Measurements from ENCODE around the gene GTF2I. TPM values are rescaled to one million over a fixed set of nuclear protein-coding genes. Genes with fewer than 3 reads are reported as not detected.
"Not testable (repeated sequence)": the region's sequence is repeated elsewhere in the genome, so short reads cannot be mapped to it uniquely, and the experiment has no call there.

GTF2I gene
- total and polyA plus RNA-seq, 4 experiments from 2014 or later = 20.5 to 156 (median 110) TPM

DNA sequence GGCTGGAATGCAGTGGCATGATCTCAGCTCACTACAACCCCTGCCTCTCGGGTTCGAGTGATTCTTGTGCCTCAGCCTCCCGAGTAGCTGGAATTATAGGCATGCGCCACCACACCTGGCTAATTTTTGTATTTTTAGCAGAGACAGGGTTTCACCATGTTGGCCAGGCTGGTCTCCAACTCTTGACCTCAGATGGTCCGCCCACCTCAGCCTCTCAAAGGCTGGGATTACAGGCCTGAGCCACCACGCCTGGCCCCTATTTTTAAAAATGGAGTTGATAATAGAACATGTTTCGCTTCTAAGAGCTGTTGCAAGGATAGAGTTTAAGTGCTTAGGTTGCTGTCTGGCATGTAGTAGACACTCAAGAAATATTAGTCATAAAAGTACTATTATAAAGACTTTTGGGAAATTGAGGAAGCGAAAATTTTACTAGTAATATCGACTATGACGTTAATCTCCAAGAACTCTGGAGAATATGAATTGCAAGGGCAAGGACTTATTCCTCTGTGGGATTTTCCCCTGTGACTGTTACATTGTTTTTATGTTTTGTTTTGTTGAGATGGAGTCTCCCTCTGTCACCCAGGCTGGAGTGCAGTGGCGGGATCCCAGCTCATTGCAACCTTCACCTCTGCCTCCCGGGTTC, 7.9 kb downstream of the GTF2I start:
- peaks cover 29 to 63% (median 47%) of the 10 kb centered on the region in 4 donors for H3K4me1 Mint-ChIP-seq
- peaks cover 19% of the 10 kb centered on the region for H3K4me1 ChIP-seq (ENCODE audit: insufficient read depth, low read length)
- no peaks in the 10 kb centered on the region for H3K9me3 ChIP-seq (ENCODE audit: control insufficient read depth in 1 of 2, low read length in 2 of 2)
- intact Hi-C loops (cut with micrococcal nuclease) = no loop called here
- no peak overlapping the region for H3K27ac ChIP-seq (ENCODE audit: low read depth, low read length)
- H3K4me3 ChIP-seq (ENCODE audit: low read length in 2 of 2) = no peak overlapping the region
- no peaks in the 10 kb centered on the region for H3K9me3 Mint-ChIP-seq
- POLR2A ChIA-PET (ENCODE audit: partially characterized antibody) = no interaction called here
- no peak overlapping the region for H3K4me3 Mint-ChIP-seq
- no peaks in the 10 kb centered on the region for H3K27me3 ChIP-seq (ENCODE audit: insufficient read depth, low read length)
- H3K36me3 ChIP-seq (ENCODE audit: insufficient read depth, low read length) = no peaks in the 10 kb centered on the region
- no peak for DNase-seq
- no peaks in the 10 kb centered on the region for H3K27me3 Mint-ChIP-seq
- CTCF ChIA-PET (ENCODE audit: partially characterized antibody) = no interaction called here
- peak overlapping the region in 1 of 7 donors; percentile 68 for H3K27ac Mint-ChIP-seq
- H3K36me3 Mint-ChIP-seq = peaks cover 8 to 36% of the 10 kb centered on the region in 2 donors

DNA sequence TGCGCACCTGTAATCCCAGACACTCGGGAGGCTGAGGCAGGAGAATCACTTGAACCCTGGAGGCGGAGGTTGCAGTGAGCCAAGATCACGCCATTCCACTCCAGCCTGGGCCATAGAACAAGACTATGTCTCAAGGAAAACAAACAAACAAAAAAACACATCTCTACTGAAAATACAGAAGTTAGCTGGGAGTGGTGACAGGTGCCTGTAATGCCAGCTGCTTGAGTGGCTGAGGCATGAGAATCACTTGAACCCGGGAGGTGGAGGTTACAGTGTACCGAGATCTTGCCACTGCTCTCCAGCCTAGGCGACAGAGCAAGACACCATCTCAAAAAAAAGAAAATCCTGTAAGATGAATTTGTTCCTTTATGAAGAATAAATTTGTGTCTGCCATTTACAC, 9.5 kb downstream of the GTF2I start:
- H3K27me3 ChIP-seq (ENCODE audit: insufficient read depth, low read length); H3K4me3 Mint-ChIP-seq; H3K9me3 ChIP-seq (ENCODE audit: control insufficient read depth in 1 of 2, low read length in 2 of 2); H3K4me3 ChIP-seq (ENCODE audit: low read length in 2 of 2); intact Hi-C loops (cut with micrococcal nuclease); POLR2A ChIA-PET (ENCODE audit: partially characterized antibody); DNase-seq; CTCF ChIA-PET (ENCODE audit: partially characterized antibody); H3K27me3 Mint-ChIP-seq; H3K36me3 ChIP-seq (ENCODE audit: insufficient read depth, low read length); H3K9me3 Mint-ChIP-seq; H3K27ac ChIP-seq (ENCODE audit: low read depth, low read length): not testable (repeated sequence)
- peaks cover 8 to 27% of the 10 kb centered on the region in 2 donors for H3K36me3 Mint-ChIP-seq
- H3K27ac Mint-ChIP-seq = peak overlapping the region in 3 of 7 donors; percentile 8 to 62 (median 42)
- H3K4me1 Mint-ChIP-seq = peaks cover 23 to 55% (median 38%) of the 10 kb centered on the region in 4 donors
- H3K4me1 ChIP-seq (ENCODE audit: insufficient read depth, low read length) = peaks cover 14% of the 10 kb centered on the region

DNA sequence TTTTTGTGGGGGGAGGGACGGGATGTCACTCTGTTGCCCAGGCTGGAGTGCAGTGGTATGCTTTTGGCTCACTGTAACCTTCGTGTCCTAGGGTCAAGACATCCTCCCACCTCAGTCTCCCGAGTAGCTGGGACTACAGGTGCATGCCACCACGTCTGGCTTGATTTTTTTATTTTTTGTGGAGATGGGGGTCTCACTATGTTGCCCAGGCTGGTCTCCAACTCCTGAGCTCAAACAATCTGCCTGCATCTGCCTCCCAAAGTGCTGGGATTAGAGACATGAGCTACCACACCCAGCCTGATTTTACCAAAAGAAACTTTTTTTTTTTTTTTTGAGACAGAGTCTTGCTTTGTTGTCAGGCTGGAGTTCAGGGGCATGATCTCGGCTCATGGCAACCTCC, 10.0 kb downstream of the GTF2I start:
- H3K9me3 ChIP-seq (ENCODE audit: control insufficient read depth in 1 of 2, low read length in 2 of 2); DNase-seq; H3K4me3 Mint-ChIP-seq; intact Hi-C loops (cut with micrococcal nuclease); H3K27ac ChIP-seq (ENCODE audit: low read depth, low read length); H3K36me3 ChIP-seq (ENCODE audit: insufficient read depth, low read length); H3K27me3 Mint-ChIP-seq; H3K27me3 ChIP-seq (ENCODE audit: insufficient read depth, low read length); CTCF ChIA-PET (ENCODE audit: partially characterized antibody); H3K9me3 Mint-ChIP-seq; POLR2A ChIA-PET (ENCODE audit: partially characterized antibody); H3K4me3 ChIP-seq (ENCODE audit: low read length in 2 of 2): not testable (repeated sequence)
- peaks cover 17% of the 10 kb centered on the region for H3K4me1 ChIP-seq (ENCODE audit: insufficient read depth, low read length)
- Mint-ChIP-seq H3K27ac (peak overlapping the region in 2 of 7 donors; percentile 42 to 62), H3K4me1 (peaks cover 23 to 58% (median 37%) of the 10 kb centered on the region in 4 donors), H3K36me3 (peaks cover 8 to 27% of the 10 kb centered on the region in 2 donors)

DNA sequence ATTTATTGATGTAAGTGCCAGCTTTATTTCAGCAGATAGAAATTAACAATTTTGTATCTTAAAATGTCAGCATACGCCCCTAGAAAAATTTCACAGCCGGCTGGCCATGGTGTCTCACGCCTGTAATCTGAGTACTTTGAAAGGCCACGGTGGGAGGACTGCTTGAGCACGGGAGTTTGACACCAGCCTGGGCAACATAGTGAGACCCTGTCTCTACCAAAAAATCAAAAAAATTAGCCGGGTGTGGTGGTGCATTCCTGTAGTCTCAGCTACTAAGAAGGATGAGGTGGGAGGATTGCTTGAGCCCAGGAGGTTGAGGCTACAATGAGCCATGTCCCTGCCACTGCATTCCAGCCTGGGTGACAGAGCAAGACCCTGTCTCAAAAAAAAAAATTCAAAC, 14.1 kb downstream of the GTF2I start:
- Histone ChIP-seq H3K9me3 (ENCODE audit: control insufficient read depth in 1 of 2, low read length in 2 of 2) (no peaks in the 10 kb centered on the region), H3K4me1 (ENCODE audit: insufficient read depth, low read length) (peaks cover 21% of the 10 kb centered on the region), H3K27me3 (ENCODE audit: insufficient read depth, low read length) (no peaks in the 10 kb centered on the region), H3K4me3 (ENCODE audit: low read length in 2 of 2) (no peak overlapping the region), H3K27ac (ENCODE audit: low read depth, low read length) (no peak overlapping the region), H3K36me3 (ENCODE audit: insufficient read depth, low read length) (no peaks in the 10 kb centered on the region)
- Mint-ChIP-seq H3K36me3 (peaks cover 5 to 14% of the 10 kb centered on the region in 2 donors), H3K9me3 (no peaks in the 10 kb centered on the region), H3K4me1 (peaks cover 14 to 51% (median 29%) of the 10 kb centered on the region in 4 donors), H3K27ac (peak overlapping the region in 4 of 7 donors; percentile 17 to 78 (median 48)), H3K27me3 (no peaks in the 10 kb centered on the region), H3K4me3 (no peak overlapping the region)
- intact Hi-C loops (cut with micrococcal nuclease) = no loop called here
- ChIA-PET CTCF (ENCODE audit: partially characterized antibody) (no interaction called here), POLR2A (ENCODE audit: partially characterized antibody) (interaction anchor here (0.5 kb wide), 1 partner anchor 1201 kb away, joined by 3 read pairs; no protein-coding TSS in a partner anchor)
- DNase-seq = no peak

DNA sequence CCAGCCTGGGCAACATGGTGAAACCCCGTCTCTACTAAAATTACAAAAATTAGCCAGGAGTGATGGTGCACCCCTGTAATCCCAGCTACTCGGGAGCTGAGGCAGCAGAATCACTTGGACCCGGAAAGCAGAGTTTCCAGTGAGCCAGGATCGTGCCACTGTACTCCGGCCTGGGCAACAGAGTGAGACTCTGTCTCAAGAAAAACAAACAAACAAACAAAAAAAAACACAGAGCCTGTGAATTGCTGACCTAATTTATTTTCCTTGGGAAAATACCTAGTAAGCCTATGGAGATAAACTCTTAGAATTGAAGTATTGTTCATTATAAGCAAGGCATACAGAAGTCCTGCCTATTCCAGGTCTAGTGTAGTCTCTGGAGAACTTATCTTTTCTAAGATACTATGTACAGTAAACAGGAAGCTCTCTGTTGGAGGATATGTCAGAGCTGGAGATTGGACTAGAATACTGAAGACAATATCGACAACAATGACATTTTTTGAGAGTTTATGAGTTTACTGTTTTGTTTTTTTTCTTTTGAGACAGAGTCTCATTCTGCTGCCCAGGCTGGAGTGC, 14.9 kb downstream of the GTF2I start:
- Histone ChIP-seq H3K36me3 (ENCODE audit: insufficient read depth, low read length) (no peaks in the 10 kb centered on the region), H3K9me3 (ENCODE audit: control insufficient read depth in 1 of 2, low read length in 2 of 2) (no peaks in the 10 kb centered on the region), H3K27me3 (ENCODE audit: insufficient read depth, low read length) (no peaks in the 10 kb centered on the region), H3K4me1 (ENCODE audit: insufficient read depth, low read length) (peaks cover 27% of the 10 kb centered on the region), H3K4me3 (ENCODE audit: low read length in 2 of 2) (no peak overlapping the region), H3K27ac (ENCODE audit: low read depth, low read length) (no peak overlapping the region)
- intact Hi-C loops (cut with micrococcal nuclease) = no loop called here
- H3K4me3 Mint-ChIP-seq = no peak overlapping the region
- H3K9me3 Mint-ChIP-seq = no peaks in the 10 kb centered on the region
- H3K27me3 Mint-ChIP-seq = no peaks in the 10 kb centered on the region
- POLR2A ChIA-PET (ENCODE audit: partially characterized antibody) = interaction anchor here (0.6 kb wide), 1 partner anchor 32 kb away, joined by 5 read pairs; no protein-coding TSS in a partner anchor
- CTCF ChIA-PET (ENCODE audit: partially characterized antibody) = no interaction called here
- peak overlapping the region in 1 of 7 donors; percentile 64 for H3K27ac Mint-ChIP-seq
- H3K4me1 Mint-ChIP-seq = peaks cover 13 to 46% (median 29%) of the 10 kb centered on the region in 4 donors
- DNase-seq = no peak
- peaks cover under 1 to 14% of the 10 kb centered on the region in 2 donors for H3K36me3 Mint-ChIP-seq

DNA sequence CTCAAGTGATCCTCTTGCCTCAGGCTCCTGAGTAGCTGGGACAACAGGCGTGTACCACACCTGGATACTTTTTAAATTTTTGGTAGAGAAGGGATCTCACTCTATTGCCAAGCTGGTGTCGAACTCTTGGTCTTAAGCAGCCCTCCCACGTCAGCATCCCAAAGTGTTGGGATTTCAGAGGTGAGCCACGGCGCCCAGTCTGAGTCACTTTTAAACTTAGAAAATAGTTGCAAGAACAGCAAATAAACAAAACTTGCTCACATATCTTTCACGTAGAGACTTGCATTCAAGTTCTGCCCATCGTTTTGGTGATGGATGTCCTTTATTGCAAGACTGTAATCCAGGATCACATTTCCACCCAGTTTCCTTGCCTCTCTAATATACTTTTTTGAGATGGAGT, 16.6 kb downstream of the GTF2I start:
- H3K9me3 Mint-ChIP-seq = no peaks in the 10 kb centered on the region
- H3K36me3 Mint-ChIP-seq = peaks cover 3 to 19% of the 10 kb centered on the region in 2 donors
- H3K27ac Mint-ChIP-seq = no peak overlapping the region
- no peak overlapping the region for H3K27ac ChIP-seq (ENCODE audit: low read depth, low read length)
- POLR2A ChIA-PET (ENCODE audit: partially characterized antibody) = no interaction called here
- no peak overlapping the region for H3K4me3 ChIP-seq (ENCODE audit: low read length in 2 of 2)
- no peak for DNase-seq
- peaks cover 25% of the 10 kb centered on the region for H3K4me1 ChIP-seq (ENCODE audit: insufficient read depth, low read length)
- peaks cover 13 to 40% (median 27%) of the 10 kb centered on the region in 4 donors for H3K4me1 Mint-ChIP-seq
- H3K4me3 Mint-ChIP-seq = no peak overlapping the region
- H3K27me3 ChIP-seq (ENCODE audit: insufficient read depth, low read length) = no peaks in the 10 kb centered on the region
- H3K27me3 Mint-ChIP-seq = no peaks in the 10 kb centered on the region
- intact Hi-C loops (cut with micrococcal nuclease) = no loop called here
- no peaks in the 10 kb centered on the region for H3K9me3 ChIP-seq (ENCODE audit: control insufficient read depth in 1 of 2, low read length in 2 of 2)
- CTCF ChIA-PET (ENCODE audit: partially characterized antibody) = interaction anchor here (0.7 kb wide), 1 partner anchor 84 kb away, joined by 4 read pairs; no protein-coding TSS in a partner anchor
- no peaks in the 10 kb centered on the region for H3K36me3 ChIP-seq (ENCODE audit: insufficient read depth, low read length)

DNA sequence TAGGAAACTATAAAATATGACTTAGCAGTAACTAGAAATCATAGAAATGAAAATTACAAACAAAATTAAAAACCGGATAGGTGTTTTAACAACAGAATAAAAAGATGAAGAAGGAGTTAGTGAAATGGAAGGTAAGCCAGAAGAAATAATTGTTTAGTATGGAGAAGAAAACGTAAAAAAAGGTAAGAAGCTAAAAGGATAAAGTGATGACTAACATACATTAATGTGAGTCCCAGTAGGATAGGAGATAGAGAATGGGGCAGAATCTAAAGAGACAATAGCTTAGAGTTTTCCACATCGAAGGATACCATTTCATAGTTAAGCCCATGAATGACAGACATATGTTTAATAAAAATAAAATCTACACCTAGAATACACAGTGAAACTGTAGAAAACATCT, 25.3 kb downstream of the GTF2I start:
- ChIA-PET POLR2A (ENCODE audit: partially characterized antibody) (no interaction called here), CTCF (ENCODE audit: partially characterized antibody) (interaction anchor here (1.6 kb wide), 1 partner anchor 13 kb away, joined by 4 read pairs; no protein-coding TSS in a partner anchor)
- no peak for DNase-seq
- Mint-ChIP-seq H3K4me1 (peaks cover 21 to 50% (median 27%) of the 10 kb centered on the region in 4 donors), H3K4me3 (no peak overlapping the region), H3K27me3 (no peaks in the 10 kb centered on the region), H3K27ac (peak overlapping the region in 5 of 7 donors; percentile 37 to 88 (median 72)), H3K36me3 (peaks cover 5 to 7% of the 10 kb centered on the region in 2 donors), H3K9me3 (no peaks in the 10 kb centered on the region)
- intact Hi-C loops (cut with micrococcal nuclease) = no loop called here
- H3K4me1 ChIP-seq (ENCODE audit: insufficient read depth, low read length) = no peaks in the 10 kb centered on the region
- H3K36me3 ChIP-seq (ENCODE audit: insufficient read depth, low read length) = no peaks in the 10 kb centered on the region
- H3K9me3 ChIP-seq (ENCODE audit: control insufficient read depth in 1 of 2, low read length in 2 of 2) = no peaks in the 10 kb centered on the region
- H3K27ac ChIP-seq (ENCODE audit: low read depth, low read length) = no peak overlapping the region
- no peaks in the 10 kb centered on the region for H3K27me3 ChIP-seq (ENCODE audit: insufficient read depth, low read length)
- no peak overlapping the region for H3K4me3 ChIP-seq (ENCODE audit: low read length in 2 of 2)
